ENCODE results near the gene WDTC1. TPM values are rescaled to one million over a fixed set of nuclear protein-coding genes. Genes with fewer than 3 reads are reported as not detected.

Gene WDTC1
- total RNA-seq, 1 experiment from 2014 or later, result 19.0 TPM

- Histone ChIP-seq H3K9ac (ENCODE audit: extremely low read depth, insufficient read length, low read length) (no peak overlapping the region), H3K27ac (ENCODE audit: insufficient read length, low read depth, low read length) (no peak overlapping the region), H3K4me1 (ENCODE audit: insufficient read depth, low read length) (no peaks in the 10 kb centered on the region), H2BK15ac (ENCODE audit: low read depth, low read length) (no peak overlapping the region), H3K56ac (ENCODE audit: insufficient read length, low read depth, low read length) (no peak overlapping the region), H3K9me3 (ENCODE audit: control insufficient read depth, low read depth, low read length) (no peaks in the 10 kb centered on the region), H2AK5ac (ENCODE audit: insufficient read length, low read length) (no peak overlapping the region), H2BK12ac (ENCODE audit: insufficient read length, low read depth, low read length) (no peak overlapping the region), H3K79me1 (ENCODE audit: insufficient read depth, low read depth, low read length, poor library complexity, severe bottlenecking) (no peaks in the 10 kb centered on the region), H3K27me3 (ENCODE audit: insufficient read depth, low read length) (no peaks in the 10 kb centered on the region; the same call in 1 of the 2 replicates), H2BK5ac (ENCODE audit: insufficient read length, low read length) (no peak overlapping the region), H4K5ac (ENCODE audit: insufficient read length, low read depth, low read length) (no peak overlapping the region), H3K23ac (ENCODE audit: insufficient read length, low read depth, low read length) (no peak overlapping the region), H2BK120ac (ENCODE audit: low read depth, low read length, poor library complexity, severe bottlenecking) (no peak overlapping the region), H3K4me2 (ENCODE audit: insufficient read depth, insufficient read length, low read length) (no peak overlapping the region), H3K18ac (ENCODE audit: insufficient read length, low read depth, low read length) (no peak overlapping the region), H3K79me2 (ENCODE audit: insufficient read depth, low read length) (no peaks in the 10 kb centered on the region), H3T11ph (ENCODE audit: low read length) (no peak overlapping the region), H4K20me1 (ENCODE audit: control insufficient read depth, insufficient read depth, insufficient read length) (no peaks in the 10 kb centered on the region), H2BK20ac (ENCODE audit: low read depth, low read length, poor library complexity, severe bottlenecking) (no peak overlapping the region), H4K91ac (ENCODE audit: insufficient read length, low read depth, low read length) (no peak overlapping the region), H3K4ac (ENCODE audit: low read depth, low read length) (no peak overlapping the region), H3K23me2 (ENCODE audit: insufficient read length, low read depth, low read length, poor library complexity, severe bottlenecking) (no peaks in the 10 kb centered on the region), H2AFZ (ENCODE audit: low read length) (no peak overlapping the region), H3K14ac (ENCODE audit: insufficient read depth, low read length) (no peak overlapping the region), H4K8ac (replicated peaks; ENCODE audit: insufficient read length, low read depth, low read length) (no peak overlapping the region)
- H3K4me3 Mint-ChIP-seq, result no peak overlapping the region
- peaks cover 14% of the 10 kb centered on the region for H3K27me3 Mint-ChIP-seq (ENCODE audit: low read depth)
- no peak for DNase-seq
- H3K9me3 Mint-ChIP-seq, result no peaks in the 10 kb centered on the region
- no CpG with 5 or more reads among the region's 2 CpGs for WGBS (ENCODE audit: extremely low coverage, insufficient read length, low lambda C conversion rate)
- no peaks in the 10 kb centered on the region for H3K36me3 Mint-ChIP-seq (ENCODE audit: insufficient read depth in 1 of 3, low read depth in 3 of 3)
- no peak overlapping the region; a peak in 1 of 7 replicates for H3K27ac Mint-ChIP-seq
- no peak for TF ChIP-seq CTCF (conservative IDR thresholded peaks at IDR 0.05)
- H3K4me1 Mint-ChIP-seq, result peaks cover 4 to 6% of the 10 kb centered on the region in 2 experiments; a peak in 1 of 4 replicates
These were observed 80.3 kb downstream of the WDTC1 start for GRCh38 chr1:27314737-27315136.
